GM21367 (cell line): ENCODE results near the gene FOLR1.
"Not testable (repeated sequence)": the region's sequence is repeated elsewhere in the genome, so short reads cannot be mapped to it uniquely, and the experiment has no call there.

Experiments used
- ATAC-seq: cut with Tn5 transposase; IDR thresholded peaks from one replicate; pipeline ENCODE4 v1.9.1; 2021; ENCODE audit not compliant: unreplicated experiment

Gene FOLR1

DNA sequence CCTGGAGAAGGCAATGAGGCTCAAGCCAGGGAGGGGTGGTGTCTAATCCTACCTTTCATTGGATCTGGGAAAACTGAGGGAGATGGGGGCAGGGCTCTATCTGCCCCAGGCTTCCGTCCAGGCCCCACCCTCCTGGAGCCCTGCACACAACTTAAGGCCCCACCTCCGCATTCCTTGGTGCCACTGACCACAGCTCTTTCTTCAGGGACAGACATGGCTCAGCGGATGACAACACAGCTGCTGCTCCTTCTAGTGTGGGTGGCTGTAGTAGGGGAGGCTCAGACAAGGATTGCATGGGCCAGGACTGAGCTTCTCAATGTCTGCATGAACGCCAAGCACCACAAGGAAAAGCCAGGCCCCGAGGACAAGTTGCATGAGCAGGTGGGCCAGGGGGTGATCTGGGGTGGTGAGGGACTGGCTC is at the start of gene FOLR1:
Gene FOLR1, plus strand, starts transcription at position 180 of the 421 bp plus-strand sequence. Its CDS starts 34 bp downstream, at position 214.
- ATAC-seq = no peak

DNA sequence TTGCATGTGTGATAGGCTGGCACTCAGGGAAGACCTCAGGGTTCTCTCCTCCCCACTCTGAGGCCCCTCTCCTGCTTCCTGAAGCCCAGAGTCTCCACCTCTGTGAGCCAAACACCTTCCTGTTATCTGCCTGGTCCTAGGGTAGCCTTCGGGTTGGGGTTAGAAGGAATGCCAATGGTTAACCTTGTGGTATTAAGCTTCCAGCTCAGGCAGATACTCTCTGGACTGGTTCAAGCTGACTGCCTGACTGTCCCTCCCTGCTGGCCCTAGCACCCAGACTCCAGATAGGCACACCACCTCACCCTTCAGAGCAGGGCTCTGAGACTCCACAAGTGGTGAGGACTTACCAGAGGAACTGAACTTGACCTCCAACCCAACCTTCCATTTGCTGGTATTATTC is 49.4 kb upstream of the FOLR1 start:
- not testable (repeated sequence) for ATAC-seq

DNA sequence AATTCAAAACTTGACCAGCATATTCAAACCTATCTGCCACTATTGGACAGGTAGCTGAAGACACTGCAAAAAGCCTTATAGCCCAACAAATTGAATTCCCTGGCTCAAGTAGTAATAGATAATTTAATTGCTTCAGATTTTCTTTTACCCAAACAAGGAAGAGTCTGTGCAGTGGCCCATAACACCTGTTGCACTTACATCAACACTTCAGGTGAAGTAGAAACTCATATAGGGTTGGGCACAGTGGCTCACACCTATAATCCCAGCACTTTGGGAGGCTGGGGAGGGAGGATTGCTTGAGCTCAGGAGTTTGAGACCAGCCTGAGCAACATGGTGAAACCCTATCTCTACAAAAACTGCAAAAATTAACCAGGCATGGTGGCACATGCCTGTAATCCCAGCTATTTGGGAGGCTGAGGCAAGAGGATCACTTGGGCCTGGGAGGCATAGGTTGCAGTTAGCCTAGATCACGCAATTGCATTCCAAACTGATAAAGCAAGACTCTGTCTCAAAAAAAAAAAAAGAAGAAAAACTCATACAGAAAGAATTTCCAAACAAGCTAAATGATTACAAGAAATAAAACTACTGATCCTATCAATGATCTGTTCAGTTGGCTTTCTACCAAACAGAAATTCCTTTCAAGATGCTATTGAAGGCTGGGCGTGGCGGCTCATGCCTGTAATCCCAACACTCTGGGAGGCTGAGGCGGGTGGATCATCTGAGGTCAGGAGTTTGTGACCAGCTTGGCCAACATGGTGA is 47.0 kb upstream of the FOLR1 start:
- no peak for ATAC-seq

DNA sequence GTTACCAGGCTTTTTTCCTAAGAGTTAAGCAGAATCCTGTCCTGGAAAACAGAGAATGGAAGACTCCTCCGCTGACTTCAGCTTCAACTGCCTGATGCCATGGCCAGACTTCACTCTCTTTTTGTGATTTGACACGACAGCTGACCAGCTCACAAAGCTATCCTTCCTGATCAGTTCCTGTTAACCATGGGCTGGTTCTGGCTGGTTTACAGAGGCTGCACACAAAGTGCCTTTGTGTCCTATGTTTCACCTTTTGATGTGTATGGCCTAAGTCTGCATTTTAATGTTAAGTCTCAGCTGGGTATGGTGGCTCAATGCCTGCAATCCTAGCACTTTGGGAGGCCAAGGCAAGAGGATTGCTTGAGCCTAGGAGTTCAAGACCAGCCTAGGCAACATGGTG is 45.3 kb upstream of the FOLR1 start:
- ATAC-seq = no peak

DNA sequence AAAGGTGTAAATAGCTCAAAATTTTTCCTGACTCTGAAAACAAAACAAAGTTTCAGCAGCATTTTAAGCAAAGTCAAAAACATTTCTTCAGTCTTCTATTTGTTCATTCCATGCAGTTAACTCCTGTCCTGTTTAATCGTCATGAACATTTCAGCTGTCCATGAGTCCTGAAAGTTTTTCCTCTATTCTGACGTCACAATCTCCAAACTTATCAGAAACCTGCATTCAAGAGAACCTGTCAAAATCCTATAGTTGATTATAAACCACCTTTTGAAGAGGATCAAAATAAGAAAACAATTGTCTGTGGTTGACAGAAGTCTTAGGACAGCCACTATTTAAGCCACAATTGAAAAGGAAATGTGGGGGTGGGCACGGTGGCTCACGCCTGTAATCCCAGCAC is 41.1 kb upstream of the FOLR1 start:
- ATAC-seq = no peak

DNA sequence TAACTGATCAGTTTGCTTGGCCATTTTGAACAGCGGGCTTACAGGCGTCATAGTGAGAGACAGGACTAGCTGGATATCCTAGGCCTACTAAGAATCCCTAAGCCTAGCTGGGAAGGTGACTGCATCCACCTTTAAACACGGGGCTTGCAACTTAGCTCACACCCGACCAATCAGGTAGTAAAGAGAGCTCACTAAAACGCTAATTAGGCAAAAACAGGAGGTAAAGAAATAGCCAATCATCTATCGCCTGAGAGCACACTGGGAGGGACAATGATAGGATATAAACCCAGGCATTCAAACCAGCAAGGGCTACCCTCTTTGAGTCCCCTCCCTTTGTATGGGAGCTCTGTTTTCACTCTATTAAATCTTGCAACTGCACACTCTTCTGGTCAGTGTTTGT is 38.1 kb upstream of the FOLR1 start:
- not testable (repeated sequence) for ATAC-seq

GRCh38 chr11:72154816-72155215 is 37.1 kb upstream of the FOLR1 start:
- no peak for ATAC-seq

- no peak for ATAC-seq
These were observed 36.2 kb upstream of the FOLR1 start for GRCh38 chr11:72155751-72156150.

GRCh38 chr11:72157131-72157530 is 34.8 kb upstream of the FOLR1 start:
- ATAC-seq = no peak

- ATAC-seq = no peak
These were observed 31.6 kb upstream of the FOLR1 start for GRCh38 chr11:72160319-72160718.

DNA sequence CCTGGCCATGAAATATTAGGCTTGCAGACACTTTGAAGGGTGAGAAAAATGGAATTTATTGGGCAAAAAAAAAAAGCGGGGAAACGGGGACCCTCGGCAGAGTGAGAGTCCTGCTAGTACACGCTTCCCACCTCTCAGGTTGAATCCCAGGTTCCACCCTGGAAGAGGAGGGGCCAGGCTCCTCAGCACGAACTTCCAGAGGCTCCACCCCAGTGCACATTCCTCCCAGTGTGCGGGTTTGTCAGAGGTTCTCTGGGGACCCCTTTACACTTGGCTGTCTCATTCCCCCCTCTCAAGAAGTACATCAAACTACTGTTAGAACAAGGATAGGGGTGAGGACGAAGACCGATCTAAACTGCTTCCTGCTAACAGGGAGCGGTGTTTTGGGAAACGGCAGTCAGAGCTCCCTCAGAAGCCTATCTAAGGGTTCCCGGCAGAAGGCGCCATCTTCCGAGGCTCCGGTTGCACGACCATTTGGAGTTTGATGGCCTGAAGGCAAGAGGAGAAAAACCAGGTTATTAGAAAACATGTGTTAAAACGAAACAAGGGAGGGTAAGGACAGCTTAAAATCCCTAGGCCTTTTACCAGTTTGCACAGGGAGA is 28.9 kb upstream of the FOLR1 start:
- ATAC-seq = no peak

DNA sequence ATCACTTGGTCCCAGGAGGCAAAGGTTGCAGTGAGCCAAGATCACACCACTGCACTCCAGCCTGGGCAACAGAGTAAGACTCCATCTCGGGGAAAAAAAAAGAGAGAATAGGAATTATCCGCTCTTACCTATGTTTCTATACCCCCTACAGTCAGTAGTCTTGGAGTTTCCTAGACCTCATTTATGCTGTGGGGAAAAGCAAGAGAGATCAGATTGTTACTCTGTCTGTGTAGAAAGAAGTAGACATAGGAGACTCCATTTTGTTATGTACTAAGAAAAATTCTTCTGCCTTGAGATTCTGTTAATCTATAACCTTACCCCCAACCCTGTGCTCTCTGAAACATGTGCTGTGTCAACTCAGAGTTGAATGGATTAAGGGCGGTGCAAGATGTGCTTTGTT is 27.8 kb upstream of the FOLR1 start:
- not testable (repeated sequence) for ATAC-seq

- not testable (repeated sequence) for ATAC-seq
These were observed 22.8 kb upstream of the FOLR1 start for GRCh38 chr11:72169046-72169555.

DNA sequence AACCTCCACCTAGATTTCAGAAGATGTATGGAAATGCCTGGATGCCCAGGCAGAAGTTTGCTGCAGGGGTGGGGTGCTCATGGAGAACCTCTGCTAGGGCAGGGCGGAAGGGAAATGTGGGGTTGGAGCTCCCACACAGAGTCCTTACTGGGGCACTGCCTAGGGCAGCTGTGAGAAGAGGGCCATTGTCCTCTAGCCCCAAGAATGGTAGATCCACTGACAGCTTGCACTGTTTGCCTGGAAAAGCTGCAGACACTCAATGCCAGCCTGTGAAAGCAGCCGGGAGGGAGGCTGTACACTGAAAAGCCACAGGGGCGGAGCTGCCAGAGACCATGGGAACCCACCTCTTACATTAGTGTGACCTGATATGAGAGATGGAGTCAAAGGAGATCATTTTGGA is 22.2 kb upstream of the FOLR1 start:
- not testable (repeated sequence) for ATAC-seq

DNA sequence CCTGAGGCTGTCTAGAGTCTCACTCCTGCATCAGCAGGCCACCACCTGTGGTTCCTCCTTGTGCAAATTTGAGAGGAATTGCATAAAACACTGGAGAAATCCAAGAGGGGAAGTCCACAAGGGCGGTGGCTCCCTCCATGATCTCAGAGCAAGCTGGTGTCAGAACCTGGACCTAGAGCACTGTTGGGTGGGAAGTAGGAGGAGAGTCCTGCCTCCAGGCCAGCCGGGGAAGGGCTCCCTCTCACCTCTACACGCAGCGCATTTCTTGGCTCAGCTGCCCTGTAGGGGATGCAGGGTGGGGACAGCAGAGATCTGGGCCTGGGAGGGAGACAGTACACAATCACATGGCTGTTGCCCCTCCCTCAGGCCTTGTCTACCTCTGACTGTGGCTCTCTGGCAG is 19.9 kb upstream of the FOLR1 start:
- ATAC-seq = not testable (repeated sequence)

DNA sequence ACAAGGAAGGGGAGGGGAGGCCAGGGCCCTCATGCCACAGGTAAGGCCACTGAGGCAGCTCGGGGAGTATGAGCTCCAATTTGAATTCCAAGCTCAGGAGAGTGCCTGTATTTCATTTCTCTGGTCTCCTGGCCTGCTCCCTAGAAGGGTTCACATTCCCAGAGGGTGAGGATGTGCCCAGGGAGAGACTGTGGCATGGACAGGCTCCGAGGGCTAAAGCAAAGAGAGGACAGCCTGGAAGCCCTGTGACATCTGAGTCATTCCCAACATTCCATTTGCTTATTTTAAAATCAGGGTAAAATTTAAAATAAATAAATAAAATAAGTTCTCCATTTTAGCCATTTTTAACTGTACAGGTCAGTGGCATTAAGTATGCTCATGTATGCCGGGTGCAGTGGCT is 18.6 kb upstream of the FOLR1 start:
- no peak for ATAC-seq

DNA sequence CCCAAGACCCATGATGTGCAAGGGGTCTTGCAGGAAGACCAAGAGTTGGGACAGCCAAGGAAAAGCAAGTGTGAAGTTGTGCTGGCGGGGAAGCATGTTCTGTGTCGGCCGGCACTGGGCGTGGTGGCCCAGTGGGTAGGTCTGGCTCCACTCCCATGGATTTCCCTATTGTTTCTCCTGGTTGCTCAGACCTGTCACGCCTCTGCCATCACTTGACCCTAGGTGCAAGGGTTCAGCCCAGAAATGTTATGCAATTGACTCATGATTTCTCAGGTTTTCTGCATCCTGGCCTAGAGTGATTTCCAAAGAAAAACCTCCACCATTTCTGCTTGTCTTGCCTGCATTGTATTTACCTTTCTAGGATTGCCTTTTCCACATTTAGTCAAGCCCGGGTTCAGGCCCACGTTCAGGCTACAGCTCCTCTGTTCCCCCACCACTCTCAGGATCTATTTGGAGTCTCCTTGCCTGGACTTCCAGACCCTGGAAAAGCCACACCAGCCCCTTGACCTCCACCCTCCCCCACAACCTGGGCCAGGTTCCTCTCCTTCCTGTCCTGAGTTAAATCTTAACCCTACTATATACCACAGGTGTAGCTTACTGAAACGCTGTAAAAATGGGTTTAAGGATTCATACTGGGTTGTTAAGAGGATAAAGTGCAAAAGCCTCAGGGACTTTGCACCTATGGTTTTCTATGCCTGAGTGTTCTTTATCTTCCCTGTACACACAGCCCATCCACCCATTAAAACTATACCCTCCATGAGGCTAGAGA is 17.5 kb upstream of the FOLR1 start:
- no peak for ATAC-seq

- no peak for ATAC-seq
These were observed 14.3 kb upstream of the FOLR1 start for GRCh38 chr11:72177656-72178055.

DNA sequence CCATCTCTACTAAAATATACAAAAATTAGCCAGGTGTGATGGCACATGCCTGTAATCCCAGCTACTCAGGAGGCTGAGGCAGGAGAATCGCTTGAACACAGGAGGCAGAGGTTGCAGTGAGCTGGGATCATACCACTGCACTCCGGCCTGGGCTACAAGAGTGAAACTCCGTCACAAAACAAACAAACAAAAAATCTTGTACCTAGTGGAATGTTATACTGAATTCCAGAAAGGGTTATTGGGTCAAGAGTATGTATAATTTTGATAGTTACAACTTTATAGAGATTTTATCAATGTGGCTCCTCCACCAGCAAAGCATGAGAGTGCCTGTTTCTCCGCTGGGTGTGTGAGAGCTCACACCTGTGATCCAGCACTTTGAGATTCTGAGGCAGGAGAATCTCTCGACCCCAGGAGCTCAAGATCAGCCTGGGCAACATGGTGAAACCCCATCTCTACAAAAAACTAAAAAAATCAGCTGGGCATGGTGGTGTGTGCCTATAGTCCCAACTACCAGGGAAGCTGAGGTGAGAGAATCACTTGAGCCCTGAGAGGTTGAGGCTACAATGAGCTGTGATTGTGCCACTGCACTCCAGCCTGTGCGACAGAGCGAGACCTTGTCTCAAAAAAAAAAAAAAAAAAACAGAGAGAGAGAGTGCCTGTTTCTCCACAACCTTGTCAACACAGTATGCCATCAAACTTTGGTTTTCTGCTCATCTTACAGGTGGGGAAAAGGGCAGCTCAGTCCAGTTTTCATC is 12.7 kb upstream of the FOLR1 start:
- ATAC-seq = no peak

DNA sequence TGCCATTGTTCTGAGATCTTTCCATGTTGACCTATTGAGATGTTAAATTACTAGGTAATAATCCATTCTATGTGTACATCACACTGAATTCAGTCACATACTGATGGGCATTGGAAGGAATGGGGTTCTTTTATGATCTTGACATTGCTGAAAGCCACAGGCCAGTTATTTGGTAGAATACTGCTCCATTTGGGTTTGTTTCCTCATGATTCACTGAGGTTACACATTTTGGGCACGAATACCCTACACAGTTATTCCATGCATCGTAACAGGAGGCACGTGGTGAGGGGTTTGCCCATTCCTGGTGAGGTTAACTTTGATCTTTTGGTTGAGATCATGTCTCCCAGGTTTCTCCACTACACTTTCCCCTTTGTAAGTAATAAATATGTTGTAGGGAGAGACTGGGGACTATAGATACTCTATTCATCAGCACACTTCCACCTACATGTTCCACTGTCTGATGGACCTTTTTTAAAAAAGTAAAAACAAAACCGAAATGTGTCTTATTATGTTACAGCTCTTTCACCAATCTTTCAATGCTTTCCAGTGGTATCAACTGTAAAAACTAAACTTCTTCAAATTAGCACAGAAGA is 12.0 kb upstream of the FOLR1 start:
- no peak for ATAC-seq
